GM12878 (cell line): Measurements from ENCODE around the gene MTX1.

ENCODE experiments used
- BRCA1 ChIP-seq: IDR thresholded peaks from 2 replicates; pipeline ENCODE4 v1.6.1; 2011; ENCODE audit warnings: low read depth, low read length, improper control_type of control experiment
- CHD4 ChIP-seq: fragments of 200-600 bp; sonication (generic); IDR thresholded peaks from 2 replicates; pipeline ENCODE4 v1.6.1; 2016; ENCODE audit warnings: mild to moderate bottlenecking
- EGR1 ChIP-seq, 2 experiments: IDR thresholded peaks; 1 replicate in 1 of 2; 2 replicates in 1 of 2; pipeline ENCODE4 v1.6.1; 2011 to 2012; ENCODE audit warnings: low read depth in 2 of 2, low read length in 2 of 2, borderline replicate concordance in 1 of 2, mild to moderate bottlenecking in 1 of 2, moderate library complexity in 1 of 2
- POLR2A ChIP-seq: IDR thresholded peaks from 2 replicates; pipeline ENCODE4 v1.6.1; 2011; ENCODE audit warnings: low read depth, mild to moderate bottlenecking, low read length
- SPI1 ChIP-seq: IDR thresholded peaks from 2 replicates; pipeline ENCODE4 v1.6.1; 2011; ENCODE audit warnings: low read depth, mild to moderate bottlenecking, low read length, moderate library complexity, borderline replicate concordance; ENCODE audit not compliant: insufficient read depth
- ZNF217 ChIP-seq: fragments of 450-650 bp; IDR thresholded peaks from 2 replicates; pipeline ENCODE4 v1.6.1; 2017; ENCODE audit warnings: antibody characterized with exemption, mild to moderate bottlenecking
- TF ChIP-seq, protein P1 (sequence below), 3 experiments: IDR thresholded peaks in 2 of 3; conservative IDR thresholded peaks in 1 of 3; 2 replicates each; pipeline ENCODE4 v1.5.1; 2011; ENCODE audit warnings: low read depth in 3 of 3, low read length in 3 of 3, mild to moderate bottlenecking in 3 of 3, control low read depth in 2 of 3, moderate library complexity in 2 of 3, inconsistent platforms in 1 of 3, mixed read lengths in 1 of 3; ENCODE audit not compliant: control insufficient read depth in 2 of 3, insufficient read depth in 1 of 3; ENCODE audit errors: extremely low read depth in 1 of 3

DNA sequence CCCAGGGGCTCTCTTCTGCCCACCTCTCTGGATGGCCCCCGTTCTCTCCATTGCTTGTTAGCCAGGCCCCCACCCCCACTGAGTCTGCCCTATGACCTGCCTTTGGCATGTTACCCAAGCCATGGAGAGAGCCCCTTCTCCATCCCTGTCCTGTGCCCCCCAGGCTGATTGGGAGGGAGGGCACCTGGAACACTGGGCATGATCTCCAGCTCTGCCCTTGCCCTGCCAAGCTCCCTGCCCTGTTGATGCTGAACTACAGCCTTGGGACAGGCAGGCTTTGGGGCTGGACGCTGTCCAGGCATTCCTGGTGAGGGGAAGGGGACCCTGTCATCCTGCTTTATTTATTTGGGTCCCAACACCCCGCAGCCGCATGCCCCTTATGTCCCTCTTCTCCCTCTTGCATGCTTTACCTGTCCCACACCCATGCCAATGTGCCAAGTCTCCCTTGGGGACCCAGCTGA, 24.1 kb upstream of the MTX1 start:
- TF ChIP-seq, protein P1, sequence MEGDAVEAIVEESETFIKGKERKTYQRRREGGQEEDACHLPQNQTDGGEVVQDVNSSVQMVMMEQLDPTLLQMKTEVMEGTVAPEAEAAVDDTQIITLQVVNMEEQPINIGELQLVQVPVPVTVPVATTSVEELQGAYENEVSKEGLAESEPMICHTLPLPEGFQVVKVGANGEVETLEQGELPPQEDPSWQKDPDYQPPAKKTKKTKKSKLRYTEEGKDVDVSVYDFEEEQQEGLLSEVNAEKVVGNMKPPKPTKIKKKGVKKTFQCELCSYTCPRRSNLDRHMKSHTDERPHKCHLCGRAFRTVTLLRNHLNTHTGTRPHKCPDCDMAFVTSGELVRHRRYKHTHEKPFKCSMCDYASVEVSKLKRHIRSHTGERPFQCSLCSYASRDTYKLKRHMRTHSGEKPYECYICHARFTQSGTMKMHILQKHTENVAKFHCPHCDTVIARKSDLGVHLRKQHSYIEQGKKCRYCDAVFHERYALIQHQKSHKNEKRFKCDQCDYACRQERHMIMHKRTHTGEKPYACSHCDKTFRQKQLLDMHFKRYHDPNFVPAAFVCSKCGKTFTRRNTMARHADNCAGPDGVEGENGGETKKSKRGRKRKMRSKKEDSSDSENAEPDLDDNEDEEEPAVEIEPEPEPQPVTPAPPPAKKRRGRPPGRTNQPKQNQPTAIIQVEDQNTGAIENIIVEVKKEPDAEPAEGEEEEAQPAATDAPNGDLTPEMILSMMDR (IDR thresholded peaks at IDR 0.05 in 2 of 3, conservative IDR thresholded peaks at IDR 0.05 in 1 of 3; ENCODE audit: control insufficient read depth in 2 of 3, extremely low read depth in 1 of 3, insufficient read depth in 1 of 3, low read depth in 3 of 3, low read length in 3 of 3), result no peak
- no peak for TF ChIP-seq EGR1 (IDR thresholded peaks at IDR 0.05; ENCODE audit: borderline replicate concordance in 1 of 2, low read depth in 2 of 2, low read length in 2 of 2)
- TF ChIP-seq POLR2A, result no peak
- TF ChIP-seq SPI1, result no peak
- TF ChIP-seq ZNF217, result no peak
- TF ChIP-seq CHD4, result no peak
- TF ChIP-seq BRCA1, result no peak
